ENCODE results near the gene SCEL.

The SCEL gene

DNA sequence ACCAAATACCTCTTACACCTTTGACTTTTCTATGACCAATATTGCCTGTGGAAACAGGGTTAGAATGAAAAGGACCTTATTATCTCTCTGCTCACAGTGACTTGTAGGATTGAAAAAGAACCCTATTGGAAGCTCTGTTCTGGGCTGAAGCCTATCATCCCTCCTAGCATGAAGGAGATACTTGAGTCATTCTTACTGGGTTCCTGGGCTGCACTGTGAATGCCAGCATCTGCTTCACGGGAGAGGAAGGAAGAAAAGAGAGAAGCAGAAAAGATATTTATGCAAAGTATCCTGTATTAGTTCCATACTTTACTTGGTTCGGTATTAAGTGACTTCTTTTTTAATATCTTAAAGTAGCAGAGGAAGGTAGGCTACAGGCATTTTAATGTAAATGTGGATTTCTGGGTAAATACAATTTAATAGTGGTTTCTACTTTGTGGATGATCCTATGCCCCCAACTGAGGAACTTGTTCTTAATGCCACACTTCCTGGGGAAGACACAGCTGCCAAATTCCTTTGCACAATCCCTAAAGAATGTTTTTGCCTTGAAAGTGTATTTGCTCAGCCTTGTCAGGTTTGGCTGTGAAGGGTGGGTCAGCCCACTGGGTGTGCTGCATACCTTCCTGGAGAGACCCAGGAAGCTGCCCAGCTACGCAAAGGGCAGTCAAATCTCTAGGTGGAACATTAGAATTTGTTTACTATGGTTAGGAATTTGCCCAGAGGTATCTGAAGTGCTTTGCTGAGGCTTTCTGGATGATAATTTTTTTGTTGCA lies 13.7 kb upstream of the SCEL start:
- DNase-seq, result no peak

DNA sequence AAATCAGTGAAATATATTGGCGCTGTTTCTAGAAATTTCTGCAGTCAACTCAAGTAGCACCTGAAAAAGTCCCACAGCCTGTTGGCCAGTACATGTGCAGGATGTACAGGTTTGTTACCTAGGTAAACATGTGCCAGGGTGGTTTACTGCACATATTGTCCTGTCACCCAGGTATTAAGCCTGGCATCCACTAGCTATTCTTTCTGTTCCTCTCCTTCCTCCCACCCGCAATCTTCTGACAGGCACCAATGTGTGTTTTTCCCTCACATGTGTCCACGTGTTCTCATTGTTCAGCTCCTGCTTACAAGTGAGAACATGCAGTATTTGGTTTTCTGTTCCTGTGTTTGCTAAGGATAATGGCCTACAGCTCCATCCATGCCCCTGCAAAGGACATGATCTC lies 13.1 kb upstream of the SCEL start:
- no peak for DNase-seq

DNA sequence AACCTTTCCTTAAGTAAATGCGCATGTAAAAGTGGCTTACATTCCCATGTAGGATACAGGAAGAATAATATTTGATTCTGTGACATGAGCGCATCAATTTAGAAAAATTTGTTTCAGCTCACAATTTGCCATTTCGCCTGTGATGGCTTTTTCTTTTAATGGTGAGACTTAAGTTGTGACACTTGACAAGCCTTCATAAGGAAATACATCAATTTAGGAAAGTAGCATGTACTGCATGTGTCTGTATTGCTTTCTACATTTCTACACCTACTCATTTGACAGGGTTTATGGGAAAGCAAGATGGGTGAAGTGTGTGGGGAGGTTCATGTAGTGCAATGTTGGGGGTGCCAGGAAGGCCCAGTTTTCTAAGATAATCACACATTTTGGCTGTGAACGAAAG lies 12.1 kb upstream of the SCEL start:
- no peak for DNase-seq

DNA sequence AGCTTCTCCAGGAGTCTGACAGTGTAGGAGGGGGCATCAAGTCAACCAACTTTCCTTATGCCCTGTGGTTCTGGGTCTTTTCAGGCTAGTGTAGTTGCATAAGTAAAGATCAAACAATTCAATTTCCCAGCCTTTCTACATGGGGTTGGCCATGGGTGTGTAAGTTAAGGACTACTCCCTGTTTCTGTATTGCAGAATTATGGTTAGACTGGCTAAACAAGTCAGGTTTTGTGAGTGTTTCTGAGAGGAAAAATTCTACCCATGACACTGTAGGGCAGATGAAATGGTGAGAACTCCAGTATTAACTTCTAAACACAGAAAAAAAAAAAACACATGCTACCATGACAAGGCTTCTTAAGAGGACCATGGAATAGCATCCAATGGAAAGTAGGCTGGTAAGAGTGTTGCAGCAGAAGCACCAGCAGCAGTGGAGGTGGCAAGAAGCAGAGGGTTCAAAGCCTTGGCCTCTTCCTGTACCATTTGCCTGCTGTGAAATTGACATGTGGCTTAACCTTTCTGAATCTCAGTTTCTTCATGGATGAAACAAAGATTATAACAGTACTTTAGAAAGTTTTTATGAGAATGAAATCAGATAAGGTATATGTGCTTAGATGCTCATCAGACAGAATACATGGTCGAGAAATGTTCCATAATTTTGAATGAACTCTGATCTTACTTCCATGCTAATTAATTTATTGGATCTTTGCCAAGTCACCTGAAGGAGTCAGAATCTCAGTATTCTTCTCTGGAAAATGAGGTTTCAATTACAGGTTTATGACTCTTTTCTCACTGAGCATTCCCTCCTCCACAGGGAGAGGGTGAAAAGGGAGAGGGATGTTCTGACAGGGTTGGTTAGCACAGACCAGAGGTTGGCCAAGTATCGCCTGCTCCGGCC lies 11.4 kb upstream of the SCEL start:
- no peak for DNase-seq

DNA sequence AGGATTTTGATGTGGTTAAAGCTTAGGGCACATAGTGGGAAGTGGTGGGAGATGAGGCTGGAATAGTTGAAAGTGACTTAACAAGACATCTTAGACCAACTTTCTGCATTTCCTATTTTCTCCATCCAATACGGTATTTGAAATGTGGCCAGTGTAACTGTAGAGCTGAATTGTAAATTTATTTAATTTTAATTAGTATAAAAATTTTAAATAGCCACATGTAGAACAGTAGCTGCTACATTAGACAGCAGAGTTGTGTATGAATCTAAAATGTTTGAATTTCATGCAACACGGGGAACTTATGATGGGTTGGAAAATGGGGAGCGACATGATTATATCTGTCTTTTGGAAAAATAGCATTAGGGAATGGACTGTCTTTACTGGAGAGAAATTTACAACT lies 7.1 kb upstream of the SCEL start:
- no peak for DNase-seq

DNA sequence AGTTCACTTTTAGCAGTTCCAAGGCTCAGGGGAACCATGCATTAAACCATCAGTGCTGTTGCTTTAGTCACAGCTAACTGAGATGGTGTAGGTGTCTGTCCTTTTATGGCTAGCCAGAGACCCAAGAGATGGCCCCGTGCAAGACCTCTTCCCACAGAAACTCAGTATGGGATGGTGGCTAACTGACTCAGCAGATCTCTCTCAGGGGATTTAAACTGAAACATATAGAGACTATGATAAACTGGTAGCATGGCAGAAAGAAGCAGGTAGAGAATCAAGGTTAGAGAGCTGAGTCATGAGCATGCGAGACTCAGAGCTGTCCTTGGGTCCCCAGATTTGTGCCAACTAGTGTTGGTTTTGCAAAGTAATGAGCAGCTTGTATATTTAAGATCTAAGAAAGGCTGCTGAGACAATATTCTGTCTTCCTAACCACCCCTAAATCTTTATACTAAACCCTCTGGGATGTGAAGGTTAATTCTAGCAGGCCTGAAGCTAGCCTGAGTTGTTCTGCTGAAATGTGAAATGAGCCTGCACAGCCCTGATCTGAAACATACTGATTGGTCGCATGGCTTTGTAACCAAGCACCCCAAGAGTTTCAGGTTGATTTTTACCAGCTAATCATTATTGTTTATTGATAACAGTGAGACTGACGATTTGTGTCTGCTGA lies 6.5 kb upstream of the SCEL start:
- no peak for DNase-seq

DNA sequence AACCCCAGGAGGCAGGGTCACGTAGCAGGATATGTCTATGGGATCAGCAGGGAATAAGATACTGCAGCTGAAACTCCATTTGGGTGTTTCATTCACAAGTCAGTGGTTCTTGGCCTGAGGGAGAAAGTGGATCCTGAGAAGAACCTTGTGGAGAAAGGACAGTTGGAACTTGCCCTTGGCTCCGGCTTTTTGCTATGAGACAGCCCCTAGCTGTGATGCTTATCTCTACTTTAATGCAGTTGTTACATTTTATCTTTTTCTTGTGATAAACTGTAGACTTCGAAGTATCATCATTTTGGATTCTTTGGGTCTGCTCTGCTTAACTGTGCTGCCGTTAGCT lies 6.0 kb upstream of the SCEL start:
- DNase-seq, result no peak

DNA sequence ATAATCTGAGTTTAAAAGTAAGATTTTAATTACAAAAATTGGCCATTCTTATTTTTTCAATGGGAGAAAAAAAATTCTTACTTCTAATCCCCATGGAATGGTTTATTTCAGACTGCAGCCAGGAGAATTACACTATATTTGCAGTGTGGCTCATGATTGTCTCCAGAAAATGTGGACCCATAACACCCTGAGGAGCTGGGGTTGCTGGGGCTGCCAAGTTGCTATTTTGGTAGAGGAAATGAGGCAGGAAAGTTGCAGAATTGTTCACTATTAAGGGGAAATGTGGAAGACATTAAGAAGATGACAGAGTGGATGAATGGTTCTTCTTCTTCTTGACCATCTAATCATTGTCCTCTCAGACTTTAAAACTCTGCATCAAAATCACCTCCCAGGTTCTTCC lies 4.6 kb upstream of the SCEL start:
- no peak for DNase-seq

DNA sequence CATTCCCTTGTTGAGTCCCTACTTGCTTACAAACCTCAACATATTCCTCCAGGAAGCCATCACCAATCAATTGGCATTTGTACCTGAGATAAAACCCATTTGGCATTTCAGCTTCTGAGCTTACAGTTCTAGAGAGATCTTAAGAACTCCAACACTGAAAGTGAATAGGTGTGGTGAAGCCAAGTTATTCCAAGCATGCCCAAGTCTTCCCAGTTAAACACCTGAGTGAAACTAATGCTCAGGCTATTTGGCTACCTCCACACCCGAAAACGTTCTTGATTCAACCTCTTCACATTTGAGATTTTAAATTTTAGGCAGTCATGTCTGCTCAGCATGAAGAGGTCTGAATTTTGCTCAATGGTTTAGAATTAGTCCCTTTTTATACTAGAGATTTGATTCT lies 2.5 kb upstream of the SCEL start:
- no peak for DNase-seq

DNA sequence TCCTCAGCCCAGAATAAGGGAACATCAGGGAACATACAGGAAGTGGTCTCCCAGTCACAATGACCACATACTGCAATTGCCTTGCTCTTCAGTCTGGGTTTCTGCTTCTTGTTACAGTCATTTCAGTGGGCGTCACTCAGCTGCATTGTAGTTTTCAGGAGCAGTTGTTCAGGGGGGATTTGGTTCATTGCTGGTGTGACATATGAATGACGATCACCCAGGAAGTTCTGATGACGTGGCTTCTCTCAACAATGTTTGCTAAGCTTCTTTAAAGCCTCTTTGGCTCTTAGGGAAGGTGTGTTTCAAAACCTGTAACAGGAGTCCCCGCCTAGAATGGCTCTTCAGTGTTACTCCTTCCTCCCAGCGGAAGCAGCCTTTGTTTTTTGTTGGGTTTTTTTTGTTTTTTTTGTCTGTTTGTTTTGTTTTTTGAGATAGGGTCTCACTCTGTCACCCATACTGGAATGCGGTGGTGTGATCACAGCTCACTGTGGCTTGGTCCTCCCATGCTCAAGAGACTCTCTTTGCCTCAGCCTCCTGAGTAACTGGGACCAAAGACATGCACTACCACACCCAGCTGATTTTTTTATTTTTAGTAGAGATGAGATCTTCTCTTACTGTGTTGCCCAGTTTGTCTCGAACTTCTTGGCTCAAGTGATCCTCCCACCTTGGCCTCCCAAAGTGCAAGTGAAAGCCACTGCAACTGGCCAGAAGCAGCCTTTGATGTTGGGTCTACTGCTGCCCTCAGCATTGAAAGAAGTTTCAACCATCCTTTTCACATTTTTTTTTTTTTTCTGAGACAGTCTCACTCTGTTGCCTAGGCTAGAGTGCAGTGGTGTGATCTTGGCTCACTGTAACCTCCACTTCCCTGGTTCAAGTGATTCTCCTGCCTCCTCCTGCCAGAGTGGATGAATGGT lies 1.4 kb upstream of the SCEL start:
- no peak for DNase-seq

DNA sequence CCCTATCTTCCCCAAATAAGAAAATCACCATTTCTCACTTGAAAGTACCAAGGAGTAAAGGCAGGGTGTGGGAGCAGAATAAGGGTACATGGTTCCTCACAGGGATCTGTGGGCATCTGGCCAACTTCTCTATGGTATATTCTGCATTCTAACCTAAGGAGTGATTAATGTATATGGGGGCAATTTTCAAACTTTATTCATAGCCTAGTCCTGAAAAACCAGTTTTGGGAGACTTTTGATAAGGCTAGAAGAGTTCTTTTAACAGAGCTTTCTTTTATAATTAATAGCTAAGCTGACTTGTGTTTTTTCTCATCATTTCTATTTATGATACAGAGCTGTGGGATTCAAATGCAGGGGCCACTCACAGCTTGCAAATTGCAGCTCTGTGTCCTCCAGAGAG lies 852 bp downstream of the SCEL start:
- no peak for DNase-seq

DNA sequence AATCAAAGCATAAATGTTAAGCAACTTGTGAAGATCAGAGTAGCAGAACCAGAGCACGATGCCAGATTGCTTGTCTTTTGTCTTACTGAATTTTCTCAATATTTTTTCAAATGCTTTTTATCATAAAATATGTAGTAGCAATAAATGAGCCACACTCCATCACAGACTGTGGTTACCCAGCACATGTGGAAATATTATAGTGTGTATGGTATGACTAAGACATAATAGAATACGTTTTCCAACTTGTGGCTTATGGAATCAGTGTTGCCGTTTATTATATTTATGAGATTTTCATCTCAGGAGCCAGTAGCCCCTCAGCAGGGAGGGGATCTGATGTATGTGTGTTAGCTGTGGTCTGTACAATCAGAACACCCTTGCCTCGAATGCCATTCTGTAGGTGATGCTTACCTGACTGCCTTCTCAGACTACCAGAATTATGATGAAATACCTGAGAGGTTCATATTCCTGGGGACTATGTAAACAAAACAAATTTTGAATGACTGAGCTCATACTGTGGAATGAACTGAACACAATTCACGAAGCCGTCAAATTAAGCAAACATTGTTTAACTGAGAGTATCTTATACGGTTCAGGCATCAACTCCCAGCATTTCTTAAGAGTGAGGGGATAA lies 1.9 kb downstream of the SCEL start:
- no peak for DNase-seq

DNA sequence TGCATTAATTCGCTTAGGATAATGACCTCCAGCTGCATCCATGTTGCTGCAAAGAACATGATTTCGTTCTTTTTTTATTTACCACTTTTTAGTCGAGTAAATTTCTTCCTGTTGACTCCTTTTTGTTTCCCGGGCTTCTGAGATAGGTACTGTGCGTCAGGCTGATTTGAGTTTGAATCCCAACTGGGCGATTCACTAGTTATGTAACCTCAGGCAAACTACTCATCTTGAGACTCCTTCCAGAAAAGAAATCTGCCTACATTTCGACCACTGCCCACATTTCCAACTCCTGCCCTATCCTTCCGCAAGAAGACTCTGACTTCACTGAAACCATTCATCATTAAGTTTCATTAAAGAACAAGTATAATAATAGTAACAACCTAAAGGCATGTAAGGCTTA lies 8.2 kb downstream of the SCEL start:
- no peak for DNase-seq

DNA sequence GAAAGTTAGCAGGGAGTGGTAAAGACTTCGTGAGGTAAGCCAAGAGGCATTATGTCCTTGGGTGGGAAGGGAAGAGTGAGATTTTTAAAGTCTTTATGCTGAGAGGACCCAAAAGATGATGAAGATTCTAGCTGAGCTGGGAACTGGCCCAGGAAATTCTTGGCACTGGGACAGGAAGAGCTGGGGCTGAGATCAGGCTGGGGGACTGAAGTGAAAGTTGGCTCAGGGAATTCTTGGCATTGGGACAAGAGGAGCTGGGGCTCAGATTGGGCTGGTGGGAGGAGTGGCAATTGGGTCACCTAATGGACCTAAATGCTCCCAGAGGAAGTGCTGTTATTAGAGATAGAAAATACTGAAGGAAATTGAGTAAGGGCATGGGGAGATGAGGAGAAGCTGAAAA lies 8.8 kb downstream of the SCEL start:
- no peak for DNase-seq

DNA sequence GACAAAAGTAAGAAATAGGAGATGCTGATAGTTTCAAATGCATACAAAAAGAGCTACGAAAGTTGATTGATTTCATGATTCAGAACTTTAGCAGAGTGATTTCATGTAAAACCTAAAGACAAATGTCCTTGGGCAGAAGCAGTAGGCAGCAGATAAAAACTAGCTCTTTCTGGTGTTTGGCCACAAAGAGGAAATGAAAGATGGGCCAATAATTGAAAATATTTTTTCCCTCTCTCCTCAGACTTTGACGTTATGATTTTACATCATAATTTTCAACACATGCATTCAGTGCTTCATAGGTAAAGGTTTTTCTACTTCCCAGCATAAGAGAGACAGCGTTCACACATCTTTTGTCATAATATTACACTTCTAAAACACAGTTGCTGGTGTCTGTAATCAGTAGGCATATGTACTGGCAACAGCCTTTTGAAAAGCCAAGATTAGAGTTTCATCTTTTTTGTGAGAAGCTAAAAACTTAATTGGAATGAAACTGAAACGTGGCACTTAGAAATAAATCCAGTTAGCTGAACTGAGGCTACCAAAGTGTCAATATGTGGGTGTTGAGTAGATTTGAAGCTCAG lies 9.3 kb downstream of the SCEL start:
- DNase-seq, result no peak

DNA sequence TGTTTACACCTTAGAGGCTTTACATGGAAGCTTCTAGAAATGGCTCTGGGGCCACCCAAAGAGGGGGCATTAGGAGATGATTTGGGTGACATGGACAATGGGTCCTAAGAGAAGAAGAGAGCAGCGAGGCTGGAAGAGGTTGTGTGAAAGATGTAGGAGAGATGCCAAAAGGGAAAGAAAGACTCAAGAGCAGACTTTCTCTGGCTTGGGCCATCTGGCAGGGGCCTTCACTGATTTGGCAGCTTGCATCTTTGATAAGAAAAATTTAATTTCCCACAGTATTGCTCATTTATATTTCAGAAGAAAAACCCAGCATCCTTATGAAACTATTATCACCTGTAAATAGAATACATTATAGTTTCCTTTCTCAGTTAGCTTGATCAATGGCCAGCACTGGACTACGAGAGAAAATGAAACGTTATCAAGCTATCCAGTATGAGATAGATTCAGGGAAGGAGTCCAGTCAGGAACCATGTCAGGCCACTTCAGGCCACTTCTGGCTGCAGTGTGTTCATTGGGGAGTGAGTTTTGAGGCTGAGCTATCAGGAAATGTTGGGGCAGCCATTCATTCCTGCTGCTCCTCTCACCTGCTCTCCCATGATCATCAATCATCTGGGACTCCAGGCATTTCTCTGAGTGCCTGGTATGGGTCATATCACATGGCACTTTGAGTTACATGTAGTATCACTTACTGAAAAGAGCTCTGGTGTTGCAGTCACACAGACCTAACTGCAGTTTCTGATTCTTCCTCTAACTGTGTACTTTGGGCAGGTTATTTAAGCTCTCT lies 10.3 kb downstream of the SCEL start:
- no peak for DNase-seq

DNA sequence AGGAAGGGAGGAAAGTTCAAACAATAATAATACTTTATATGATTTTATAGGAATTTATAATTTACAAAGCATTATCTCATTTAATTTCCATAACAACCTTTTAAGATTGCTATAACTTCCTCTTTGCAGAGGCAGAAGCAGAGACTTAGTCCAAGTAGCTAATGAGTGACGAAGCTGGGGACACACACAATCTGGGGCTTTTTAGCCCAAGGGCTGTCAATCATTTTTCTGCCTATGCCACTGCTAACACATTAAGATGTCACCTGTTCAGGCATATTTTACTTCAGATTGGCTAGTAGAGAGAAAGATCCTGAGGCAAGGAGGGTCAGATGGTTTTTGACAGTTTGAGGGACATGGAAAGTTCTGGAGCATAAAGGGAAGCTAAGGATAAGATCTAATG lies 12.6 kb downstream of the SCEL start:
- DNase-seq, result no peak

DNA sequence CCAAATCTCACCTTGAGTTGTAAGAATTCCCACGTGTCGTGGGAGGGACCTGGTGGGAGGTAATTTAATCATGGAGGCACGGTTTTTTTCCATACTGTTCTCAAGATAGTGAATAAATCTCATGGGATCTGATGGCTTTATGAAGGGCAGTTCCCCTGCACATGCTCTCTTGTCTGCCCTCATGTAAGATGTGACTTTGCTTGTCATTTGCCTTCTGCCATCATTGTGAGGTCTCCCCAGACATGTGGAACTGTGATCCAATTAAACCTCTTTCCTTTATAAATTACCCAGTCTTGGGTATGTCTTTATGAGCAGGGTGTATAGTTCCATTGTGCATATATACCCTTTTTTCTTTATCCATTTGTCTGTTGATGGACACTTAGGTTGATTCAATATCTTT lies 13.1 kb downstream of the SCEL start:
- DNase-seq, result no peak

DNA sequence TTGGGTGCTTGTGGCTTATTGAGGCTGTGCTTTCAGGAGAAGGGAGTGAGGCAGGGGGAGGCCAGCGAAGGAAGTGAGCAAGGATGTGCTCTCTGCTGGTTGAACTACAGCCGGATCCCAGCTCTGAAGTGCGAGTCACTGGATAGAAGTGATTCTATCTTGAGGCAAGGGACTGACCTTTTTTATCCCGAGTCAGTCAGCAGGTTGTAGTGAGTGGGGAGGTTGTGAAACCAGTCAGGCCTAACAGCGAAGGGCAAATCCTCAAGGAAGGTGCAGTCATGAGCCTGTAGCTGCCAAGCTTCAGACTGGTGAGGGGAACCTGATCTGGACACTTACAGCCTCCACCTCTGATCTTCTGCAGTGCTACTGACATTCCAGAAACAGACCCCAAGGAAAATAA lies 18.6 kb downstream of the SCEL start:
- no peak for DNase-seq

DNA sequence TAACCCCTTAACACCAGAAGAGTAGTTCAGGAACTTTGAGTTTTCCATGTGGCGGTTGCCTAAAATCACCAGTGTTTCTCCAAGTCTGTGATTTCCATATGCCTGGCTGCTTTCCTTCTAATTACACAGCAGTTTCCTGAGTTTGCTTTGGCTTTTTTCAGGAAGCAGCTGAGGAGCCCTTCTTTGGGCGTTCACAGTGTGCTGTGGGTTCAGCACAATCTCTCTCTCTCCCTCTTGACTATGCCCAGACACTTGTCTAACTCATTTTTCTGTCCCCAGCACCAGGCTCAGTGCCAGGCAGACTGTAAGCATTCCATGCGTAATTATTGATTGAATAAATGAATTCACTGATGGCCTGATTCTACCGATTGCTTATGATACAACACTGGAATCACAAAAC lies 19.7 kb downstream of the SCEL start:
- no peak for DNase-seq

DNA sequence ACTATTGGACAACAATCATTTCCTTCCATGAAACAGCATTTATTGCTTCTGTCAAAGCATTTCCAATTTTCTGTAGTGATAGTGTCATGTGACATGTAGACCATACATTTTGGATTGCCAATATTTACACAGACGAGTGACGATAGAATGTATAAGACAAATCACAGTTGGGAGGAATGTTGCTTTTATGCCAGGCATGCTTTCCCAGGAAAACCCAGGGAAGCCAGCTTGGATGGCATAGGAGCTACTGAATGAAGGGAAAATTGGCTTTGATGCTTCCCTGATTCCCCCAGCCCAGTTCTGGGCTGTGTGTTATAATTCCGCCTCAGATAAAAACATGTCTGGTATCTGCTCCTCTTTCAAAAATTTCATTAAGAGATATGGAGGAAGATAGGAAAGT lies 22.5 kb downstream of the SCEL start:
- no peak for DNase-seq
